ENCODE data around the gene RASSF5. TPM values are rescaled to one million over a fixed set of nuclear protein-coding genes. Genes with fewer than 3 reads are reported as not detected.
A peak's percentile ranks its signal among the peaks of the same experiment; 100 is the strongest.

The RASSF5 gene
- total RNA-seq, 1 donor from 2014 or later = 35.5 TPM

GRCh38 chr1:206497363-206497762, 10.0 kb upstream of the RASSF5 start:
- DNase-seq (ENCODE audit: low spot score) = no peak

- no peak for DNase-seq (ENCODE audit: low spot score)
Observed at GRCh38 chr1:206497774-206498173, 9.6 kb upstream of the RASSF5 start.

GRCh38 chr1:206498685-206499084, 8.6 kb upstream of the RASSF5 start:
- no peak for DNase-seq (ENCODE audit: low spot score)

GRCh38 chr1:206500046-206500445, 7.3 kb upstream of the RASSF5 start:
- DNase-seq (ENCODE audit: low spot score) = no peak

GRCh38 chr1:206501881-206502280, 5.5 kb upstream of the RASSF5 start:
- no peak for DNase-seq (ENCODE audit: low spot score)

- DNase-seq (ENCODE audit: low spot score) = no peak
Observed at GRCh38 chr1:206502403-206502802, 4.9 kb upstream of the RASSF5 start.

GRCh38 chr1:206502812-206503211, 4.5 kb upstream of the RASSF5 start:
- no peak for DNase-seq (ENCODE audit: low spot score)

- DNase-seq (ENCODE audit: low spot score) = peak; percentile 69
Observed at GRCh38 chr1:206503591-206504362, 3.6 kb upstream of the RASSF5 start.

- no peak for DNase-seq (ENCODE audit: low spot score)
Observed at GRCh38 chr1:206504363-206504713, 3.0 kb upstream of the RASSF5 start.

- DNase-seq (ENCODE audit: low spot score) = no peak
Observed at GRCh38 chr1:206505702-206506355, 1.5 kb upstream of the RASSF5 start.

GRCh38 chr1:206506405-206507283, 687 bp upstream of the RASSF5 start:
- no peak for DNase-seq (ENCODE audit: low spot score)

- no peak for DNase-seq (ENCODE audit: low spot score)
Observed at GRCh38 chr1:206508130-206508889, 979 bp downstream of the RASSF5 start.

- DNase-seq (ENCODE audit: low spot score) = no peak
Observed at GRCh38 chr1:206508956-206509355, 1.6 kb downstream of the RASSF5 start.

GRCh38 chr1:206509612-206510257, 2.4 kb downstream of the RASSF5 start:
- no peak for DNase-seq (ENCODE audit: low spot score)

- no peak for DNase-seq (ENCODE audit: low spot score)
Observed at GRCh38 chr1:206510371-206510770, 3.0 kb downstream of the RASSF5 start.

- DNase-seq (ENCODE audit: low spot score) = no peak
Observed at GRCh38 chr1:206511362-206512057, 4.2 kb downstream of the RASSF5 start.

- no peak for DNase-seq (ENCODE audit: low spot score)
Observed at GRCh38 chr1:206512058-206512850, 4.9 kb downstream of the RASSF5 start.

GRCh38 chr1:206512851-206513180, 5.5 kb downstream of the RASSF5 start:
- DNase-seq (ENCODE audit: low spot score) = no peak

GRCh38 chr1:206513312-206514111, 6.2 kb downstream of the RASSF5 start:
- peak; percentile 81 for DNase-seq (ENCODE audit: low spot score)

Data from ureter (tissue), 1 donor.